Activated CD4-positive, CD25-positive, alpha-beta regulatory T cell treated with anti-CD3 and anti-CD28 coated beads, Interleukin-2, amount 50 U/mL, for 72 hours (primary cell): ENCODE data around the gene PRKAB2.
"Not testable (repeated sequence)": the region's sequence is repeated elsewhere in the genome, so short reads cannot be mapped to it uniquely, and the experiment has no call there.

Experiments
- DNase-seq: peaks from one replicate; pipeline ENCODE4 v3.0.0; 2021

The PRKAB2 gene

DNA sequence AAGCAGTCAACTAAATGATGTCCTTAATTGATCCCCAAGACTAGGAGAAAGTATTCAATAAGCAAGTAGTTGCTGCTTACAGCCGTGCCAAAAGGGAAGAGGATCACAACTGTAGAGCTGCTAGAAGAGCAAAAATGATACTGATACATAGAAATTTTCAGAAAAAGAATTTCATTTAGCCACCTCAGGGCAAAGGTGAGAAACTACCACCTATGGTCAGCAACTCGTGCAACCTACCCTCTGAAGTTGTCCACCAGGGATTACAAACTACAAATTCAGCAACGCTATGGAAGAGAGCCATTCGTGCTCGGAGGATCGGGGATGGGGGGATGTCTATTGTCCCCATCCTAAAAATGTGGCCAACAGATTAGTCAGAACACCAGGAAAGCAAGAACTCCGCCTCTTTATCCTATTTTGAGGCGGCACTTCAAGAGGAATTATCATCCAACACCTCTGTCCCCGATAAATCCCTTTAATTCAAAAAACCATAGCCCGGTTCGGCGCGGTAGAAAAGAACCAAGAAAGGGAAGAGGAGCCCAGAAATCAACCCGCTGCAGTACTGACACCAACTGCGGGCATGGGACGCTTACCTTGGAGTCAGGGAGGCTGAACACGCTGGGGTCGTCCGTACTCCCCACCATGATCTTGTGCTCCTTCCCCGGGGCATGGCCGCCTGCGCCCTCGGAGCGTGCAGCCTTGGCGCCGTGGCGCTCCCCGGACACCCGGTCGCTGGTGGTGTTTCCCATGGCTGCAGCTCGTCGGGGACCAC is 687 bp downstream of the PRKAB2 start:
- no peak for DNase-seq

DNA sequence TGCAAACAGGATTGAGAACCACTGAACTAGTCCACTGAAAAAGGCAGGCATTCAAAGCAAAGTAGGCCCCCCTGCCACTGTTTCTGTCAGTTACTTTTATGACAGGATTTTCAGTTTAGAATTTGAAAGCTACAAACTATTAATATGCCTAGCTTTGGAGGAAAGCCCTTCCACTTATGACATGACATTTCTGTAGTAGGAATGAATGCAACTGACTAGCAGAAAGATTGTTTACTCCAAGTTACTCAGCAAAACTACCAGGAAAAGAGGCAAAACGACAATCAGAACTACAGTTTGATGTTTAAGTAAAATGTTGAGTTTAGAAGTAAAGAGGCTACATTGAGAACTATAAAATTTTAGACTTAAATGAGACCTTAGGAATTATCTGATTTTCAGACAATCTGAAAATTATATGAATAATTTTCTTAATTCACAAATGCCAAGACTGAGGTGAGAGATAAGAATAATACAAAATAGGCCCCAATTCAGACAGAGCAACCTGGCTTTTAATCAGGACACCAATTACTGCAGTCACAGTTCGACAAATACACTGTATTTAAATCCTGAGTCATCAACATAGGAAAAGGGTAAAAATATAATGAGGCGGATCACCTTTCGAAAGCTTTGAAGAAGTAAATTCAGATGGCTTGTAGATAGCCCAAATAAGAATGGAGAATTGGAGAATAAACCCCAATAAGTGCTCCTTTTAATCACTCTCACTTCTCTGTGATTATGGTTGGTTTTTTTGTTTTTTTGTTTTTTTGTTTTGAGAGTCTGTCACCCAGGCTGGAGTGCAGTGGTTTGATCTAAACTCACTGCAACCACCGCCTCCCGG is 2.2 kb downstream of the PRKAB2 start:
- DNase-seq = no peak

DNA sequence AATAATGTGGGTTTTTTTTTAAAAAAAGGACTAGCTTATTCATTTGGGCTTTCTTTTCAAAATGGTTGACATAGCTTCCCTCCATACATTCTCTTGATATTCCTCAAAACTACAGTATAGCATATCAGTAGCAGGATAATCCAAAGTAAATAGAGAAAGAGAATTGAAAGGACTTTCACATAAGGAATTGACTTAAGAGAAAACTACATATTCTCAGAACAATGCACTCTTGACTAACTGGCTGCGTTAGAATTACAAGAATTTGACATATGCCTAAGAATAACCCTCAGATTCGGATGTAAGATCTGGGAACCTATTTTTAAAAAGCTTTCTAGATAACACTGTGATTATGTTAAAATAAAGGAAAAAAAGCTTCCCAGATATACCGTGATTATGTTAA is 3.1 kb downstream of the PRKAB2 start:
- DNase-seq = no peak

DNA sequence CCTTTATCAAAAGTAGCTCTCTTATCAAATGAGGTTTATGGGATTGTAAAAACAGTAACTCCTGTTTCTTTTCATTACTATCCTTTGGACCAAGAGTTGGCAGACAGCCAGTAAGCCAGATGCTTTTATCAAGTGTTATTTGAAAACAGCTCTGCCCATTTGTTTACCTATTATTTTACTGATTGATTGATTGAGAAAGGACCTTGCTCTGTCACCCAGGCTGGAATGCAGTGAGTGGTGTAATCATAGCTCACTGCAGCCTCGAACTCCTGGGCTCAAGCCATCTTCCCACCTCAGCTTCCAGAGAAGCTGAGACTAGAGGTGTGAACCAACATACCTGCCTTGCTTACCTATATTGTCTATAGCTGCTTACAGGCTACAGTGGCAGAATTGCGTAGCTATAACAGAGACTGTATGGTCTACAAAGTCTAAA is 3.6 kb downstream of the PRKAB2 start:
- no peak for DNase-seq

DNA sequence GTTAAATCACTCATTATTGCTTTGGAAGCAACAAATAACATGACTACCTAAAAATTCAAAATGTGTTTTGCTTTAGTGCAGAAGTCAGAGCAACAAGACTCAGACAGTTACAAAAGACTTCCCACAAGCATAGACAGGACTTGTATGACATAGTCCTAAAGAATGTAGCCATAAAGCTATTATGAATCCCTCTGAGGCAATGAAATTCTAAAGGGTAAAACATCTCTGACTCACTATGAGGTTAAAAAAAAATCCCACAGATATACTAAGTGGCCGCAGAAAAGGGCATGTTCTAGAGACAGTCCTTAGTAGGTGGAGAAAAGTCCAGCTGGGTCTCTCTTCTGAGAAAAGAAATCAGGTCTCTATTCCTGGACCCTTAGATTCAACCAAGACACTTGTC is 4.9 kb downstream of the PRKAB2 start:
- DNase-seq = no peak

DNA sequence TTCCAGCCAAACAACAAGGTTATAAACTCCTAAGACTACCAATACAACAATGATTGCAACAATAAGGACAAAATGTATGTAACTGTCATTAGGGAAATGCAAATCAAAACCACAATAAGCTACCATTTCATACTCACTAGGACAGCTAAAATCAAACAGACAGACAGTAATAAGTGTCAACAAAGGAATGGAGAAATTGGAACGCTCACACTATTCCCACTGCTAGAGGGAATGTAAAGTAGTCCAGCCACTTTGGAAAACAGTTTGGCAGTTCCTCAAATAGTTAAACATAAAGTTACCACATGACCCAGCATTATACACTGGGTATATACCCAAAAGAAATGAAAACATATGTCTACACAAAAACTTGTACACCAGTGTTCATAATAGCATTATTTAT is 9.3 kb downstream of the PRKAB2 start:
- DNase-seq = no peak

DNA sequence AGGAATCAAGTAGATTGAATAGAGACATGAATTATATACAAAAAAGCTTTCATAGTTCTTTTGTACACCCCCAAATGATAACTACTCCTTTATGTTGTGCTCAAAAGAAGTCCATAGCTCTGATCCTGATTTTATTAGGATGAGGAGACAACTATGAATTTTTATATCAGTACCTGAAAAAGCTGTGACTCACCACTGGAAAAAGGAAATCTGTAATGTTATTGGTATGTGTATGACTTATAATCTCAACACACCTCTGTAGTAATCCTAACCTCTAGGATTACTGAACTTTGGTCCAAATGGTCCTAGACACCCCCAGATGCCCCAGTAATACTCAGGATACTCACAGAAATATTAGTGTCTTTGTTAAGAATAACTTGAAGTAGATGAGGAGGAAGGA is 10.2 kb downstream of the PRKAB2 start:
- DNase-seq = no peak

DNA sequence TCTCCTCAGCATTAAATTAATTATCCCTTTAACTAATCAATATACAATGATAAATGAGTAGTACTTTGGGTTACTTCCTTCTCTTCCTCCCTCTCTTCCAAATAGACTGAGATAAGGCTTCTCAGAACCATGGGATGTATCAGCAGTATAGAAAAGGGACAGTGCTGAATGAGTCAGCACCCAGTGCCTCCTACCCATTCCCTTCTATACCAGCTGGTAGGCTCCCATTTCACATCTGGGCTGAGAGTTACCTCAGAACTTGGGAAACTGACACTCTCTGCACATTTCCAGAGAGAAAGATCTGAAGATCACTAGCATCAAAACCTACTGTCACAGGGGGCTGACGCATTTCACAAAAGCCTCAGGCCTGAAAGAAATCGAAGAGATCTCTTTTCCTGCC is 15.2 kb downstream of the PRKAB2 start:
- not testable (repeated sequence) for DNase-seq

DNA sequence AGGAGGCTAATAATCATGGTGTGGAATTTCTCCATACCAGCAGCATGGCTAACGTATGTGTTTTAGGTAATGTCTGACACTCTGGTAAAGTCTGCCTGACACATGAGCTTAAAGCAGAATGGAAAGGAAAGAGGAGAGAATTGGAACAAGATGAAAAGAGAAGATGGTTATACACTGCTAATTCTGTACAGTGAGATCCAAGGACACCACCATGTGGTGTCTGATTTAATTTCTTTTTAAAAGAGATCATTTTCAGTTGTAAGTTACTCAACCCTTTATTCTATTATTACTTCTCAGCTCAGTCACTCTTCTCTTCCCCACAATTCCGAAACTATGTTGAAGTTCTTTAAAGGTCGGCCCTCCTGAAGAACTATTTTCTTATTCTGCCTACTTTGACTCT is 15.6 kb downstream of the PRKAB2 start:
- no peak for DNase-seq

DNA sequence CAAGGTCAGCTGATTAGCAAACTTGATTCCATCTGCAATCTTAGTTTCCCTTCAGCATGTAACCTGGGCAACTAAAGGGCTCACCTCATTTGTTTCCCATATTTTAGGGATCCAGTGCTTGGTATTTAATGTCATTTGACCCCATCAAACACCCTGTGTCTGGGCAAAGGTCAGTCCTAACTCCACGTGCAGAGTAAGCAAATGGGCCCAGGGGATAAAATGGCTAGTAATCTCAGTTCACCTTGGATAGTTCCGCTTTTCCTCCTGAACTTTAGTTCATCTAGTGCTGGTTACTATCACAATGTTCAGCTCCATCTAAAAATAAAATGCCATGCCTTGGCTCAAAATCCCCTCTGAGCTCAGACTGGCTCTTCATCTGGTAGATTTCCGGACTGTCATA is 19.5 kb downstream of the PRKAB2 start:
- no peak for DNase-seq

DNA sequence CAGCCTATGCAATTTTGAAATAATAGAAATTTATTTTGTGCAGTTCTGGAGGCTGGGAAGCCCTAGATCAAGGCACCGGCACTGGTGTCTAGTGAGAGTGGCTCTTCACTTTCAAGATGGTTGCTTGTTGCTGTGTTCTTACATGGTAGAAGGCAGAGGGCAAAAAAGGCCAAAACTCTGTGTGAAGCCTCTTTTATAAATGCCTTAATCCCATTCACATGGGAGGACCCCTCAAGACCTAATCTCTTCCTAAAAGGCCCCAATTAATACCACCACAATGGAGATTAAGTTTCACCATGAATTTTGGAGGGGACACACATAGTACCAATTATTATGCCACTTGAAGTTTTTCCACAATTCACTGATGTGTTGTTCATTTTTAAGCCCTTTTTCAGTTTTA is 21.0 kb downstream of the PRKAB2 start:
- DNase-seq = no peak

DNA sequence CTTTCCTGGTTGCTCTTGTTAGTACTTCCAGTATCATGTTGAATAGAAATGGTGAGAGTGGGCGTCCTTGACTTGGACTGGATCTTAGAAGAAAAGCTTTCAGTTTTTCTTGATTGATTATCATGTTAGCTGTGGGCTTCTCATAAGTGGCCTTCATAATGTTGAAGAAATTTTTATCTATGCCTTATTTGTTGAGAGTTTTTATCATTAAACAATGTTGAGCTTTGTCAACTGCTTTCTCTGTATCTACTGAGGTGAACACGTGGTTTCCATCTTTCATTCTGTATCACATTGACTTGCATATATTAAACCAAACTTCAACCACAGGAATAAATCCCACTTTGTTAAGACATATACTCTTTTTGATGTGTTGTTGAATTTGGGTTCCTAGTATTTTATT is 29.4 kb downstream of the PRKAB2 start:
- DNase-seq = no peak

DNA sequence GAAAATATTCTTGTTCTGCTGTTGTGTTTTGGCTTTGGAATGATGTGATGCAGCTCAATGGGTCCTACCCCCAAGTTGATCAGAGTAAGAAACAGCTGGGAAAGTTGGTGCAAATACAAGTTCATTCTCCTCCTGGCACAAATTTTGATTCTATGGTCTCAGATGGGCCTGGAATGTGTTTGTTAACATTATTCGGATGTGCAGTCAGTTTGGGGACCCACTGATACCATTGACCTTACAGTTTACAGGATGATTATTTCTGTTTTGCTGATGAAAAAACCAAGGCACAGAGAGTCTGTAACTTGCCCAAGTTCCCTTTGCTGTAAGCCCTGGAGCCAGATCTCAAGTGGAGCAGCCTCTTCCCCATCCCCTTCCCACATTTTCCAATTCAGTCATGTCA is 41.5 kb downstream of the PRKAB2 start:
- DNase-seq = not testable (repeated sequence)

DNA sequence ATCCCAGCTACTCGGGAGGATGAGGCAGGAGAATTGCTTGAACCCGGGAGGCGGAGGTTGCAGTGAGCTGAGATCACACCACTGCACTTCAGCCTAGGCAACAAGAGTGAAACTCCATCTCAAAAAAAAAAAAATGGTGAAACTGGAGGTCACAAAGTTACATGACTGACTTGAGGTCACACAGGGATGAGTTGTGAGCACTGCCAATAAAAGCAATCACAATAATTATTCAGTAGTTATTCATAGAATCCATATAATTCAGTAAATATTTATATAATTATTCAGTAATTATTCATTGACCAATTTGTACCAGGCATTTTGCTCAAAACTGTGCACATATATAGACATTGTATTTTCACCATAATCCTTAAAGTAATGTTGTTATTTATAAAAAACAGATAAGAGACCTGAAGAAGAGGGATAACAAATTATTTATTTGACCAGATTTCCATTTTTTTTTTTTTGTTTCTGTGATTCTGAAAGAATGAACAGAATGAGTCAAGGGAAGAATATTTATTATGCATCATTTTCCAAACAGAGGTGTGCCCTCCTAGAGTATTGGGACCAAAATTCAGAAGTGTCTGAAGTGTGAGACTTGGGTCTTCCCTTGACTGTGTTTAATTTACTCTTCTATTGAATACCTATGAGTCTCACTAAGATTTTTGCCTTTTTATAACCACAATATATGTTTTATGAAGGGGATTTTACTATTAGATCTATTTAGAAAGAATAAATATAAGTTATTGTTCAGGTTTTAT is 43.0 kb downstream of the PRKAB2 start:
- DNase-seq = no peak

DNA sequence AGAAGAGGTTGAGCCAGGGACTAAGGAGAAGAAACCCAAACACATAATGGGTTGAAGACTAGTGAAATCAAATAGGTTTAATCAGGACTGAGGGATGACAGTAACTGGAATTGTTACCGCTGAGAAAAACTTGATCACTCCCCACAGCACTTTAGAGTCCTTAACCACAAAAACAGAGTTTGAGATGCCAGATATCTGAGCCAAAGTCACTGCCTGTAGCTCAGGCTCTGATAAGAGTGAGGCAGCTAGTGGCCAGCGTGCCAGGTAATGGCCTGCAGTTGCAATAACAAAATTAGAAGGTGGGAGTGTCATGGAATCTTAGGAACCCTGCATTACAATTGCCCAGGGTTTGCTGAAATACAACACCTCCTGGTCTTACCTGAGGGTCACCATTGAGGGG is 48.0 kb downstream of the PRKAB2 start:
- no peak for DNase-seq

DNA sequence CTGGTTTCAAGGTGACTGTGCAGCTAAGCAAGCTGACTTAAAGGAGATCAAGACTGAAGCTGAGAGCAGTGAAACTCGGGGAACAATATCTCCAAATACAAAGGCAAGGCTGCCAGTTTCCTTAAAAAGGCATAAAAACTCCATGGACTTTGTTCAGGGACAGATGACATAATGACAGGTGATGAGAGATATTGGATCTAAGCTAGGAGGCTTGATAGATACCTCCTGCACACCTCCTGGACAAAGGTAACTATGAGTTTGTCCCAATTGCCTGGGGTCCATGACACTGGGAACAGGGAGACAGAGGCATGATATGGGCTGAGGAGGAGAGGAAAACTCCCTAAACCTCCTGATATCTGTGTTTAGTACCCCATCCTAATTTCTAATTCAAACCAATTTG is 55.2 kb downstream of the PRKAB2 start:
- DNase-seq = no peak

DNA sequence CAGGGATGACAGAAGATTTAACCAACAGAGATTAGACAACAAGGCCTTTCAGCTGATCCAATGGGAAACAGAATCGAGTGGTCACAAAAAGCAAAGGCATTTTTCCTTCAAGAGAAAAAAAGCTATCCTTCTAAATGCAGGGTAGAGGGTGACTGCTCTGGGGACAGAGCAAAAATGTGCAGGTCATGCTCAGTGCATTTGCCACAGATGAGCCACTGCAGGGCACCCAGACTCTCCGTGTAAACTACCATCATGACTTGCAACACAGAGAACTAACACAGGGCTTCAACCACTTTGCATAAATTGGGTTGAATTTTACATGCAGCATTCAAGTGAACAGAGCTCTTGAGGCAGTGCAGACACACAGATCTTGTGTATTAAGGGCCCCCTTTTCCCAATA is 56.8 kb downstream of the PRKAB2 start:
- DNase-seq = no peak

DNA sequence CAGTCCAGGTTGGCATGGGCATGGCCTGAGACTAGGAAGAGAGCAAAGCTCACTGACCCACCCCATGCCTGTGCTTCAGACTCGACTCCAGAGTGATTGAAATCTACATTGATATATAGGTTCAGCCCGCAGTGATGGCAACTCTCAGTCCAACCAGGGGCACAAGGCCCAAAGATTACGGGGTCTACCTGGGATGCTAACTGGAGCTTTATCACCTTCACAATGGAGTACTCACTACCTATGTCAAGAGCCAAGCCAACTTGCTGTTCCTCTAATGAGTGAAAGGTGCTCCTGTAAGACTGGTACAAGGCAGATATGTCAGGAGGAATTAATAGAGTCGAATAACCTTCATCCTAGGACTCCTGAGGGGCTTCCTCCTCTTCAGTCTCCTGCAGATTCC is 57.2 kb downstream of the PRKAB2 start:
- DNase-seq = not testable (repeated sequence)

DNA sequence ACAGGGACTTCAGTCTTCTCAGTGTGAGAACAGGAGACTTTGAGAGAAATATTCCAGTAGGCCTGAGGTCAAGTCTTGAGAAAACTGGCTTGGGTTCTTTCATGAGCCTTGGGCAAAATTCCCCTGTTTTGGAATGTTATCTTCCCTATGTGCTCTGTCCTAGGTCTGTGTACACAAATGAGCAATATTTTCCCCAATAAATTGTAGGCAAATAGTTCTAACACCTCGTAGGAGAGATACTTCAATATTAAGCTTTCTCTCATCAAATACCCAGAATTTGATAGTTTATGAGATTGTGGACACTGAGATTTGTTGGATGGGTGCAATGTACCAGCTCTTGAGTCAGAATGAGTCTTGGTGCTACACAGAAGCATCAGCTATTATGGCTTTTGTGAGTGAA is 57.9 kb downstream of the PRKAB2 start:
- not testable (repeated sequence) for DNase-seq

DNA sequence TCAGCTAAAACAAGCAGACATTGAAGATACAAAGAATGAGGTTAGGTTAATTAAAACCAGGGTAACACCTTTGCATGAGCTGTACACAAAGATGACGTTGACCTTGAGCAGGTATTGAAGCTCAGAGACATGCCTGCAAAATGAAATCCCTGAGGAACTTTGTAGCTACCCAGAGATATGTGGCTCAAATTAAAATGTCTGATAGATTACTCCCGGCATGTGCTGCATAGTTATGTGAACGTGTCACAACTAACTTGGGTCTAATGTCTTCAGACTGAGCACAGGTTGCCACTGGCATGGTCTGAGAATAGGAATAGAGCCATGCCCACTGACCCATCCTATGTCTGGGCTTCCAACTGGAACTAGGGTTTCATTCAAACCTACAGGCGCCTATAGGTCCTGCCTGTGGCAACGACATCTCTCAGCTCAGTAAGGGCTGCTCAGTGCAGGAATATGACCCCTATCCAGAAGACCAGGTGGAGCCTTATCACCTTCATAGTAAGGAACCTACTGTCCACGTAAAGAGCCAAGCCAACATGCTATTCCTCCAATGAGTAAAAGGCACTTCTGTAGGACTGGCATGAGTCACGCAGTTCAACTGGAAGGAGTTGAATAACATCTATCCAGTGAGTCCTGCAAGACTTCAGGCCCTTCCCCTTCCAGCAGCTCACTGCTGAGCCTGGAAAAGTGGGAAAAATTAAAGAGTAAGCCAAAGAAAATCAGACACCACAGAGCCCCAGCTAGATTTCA is 60.7 kb downstream of the PRKAB2 start:
- DNase-seq = no peak

DNA sequence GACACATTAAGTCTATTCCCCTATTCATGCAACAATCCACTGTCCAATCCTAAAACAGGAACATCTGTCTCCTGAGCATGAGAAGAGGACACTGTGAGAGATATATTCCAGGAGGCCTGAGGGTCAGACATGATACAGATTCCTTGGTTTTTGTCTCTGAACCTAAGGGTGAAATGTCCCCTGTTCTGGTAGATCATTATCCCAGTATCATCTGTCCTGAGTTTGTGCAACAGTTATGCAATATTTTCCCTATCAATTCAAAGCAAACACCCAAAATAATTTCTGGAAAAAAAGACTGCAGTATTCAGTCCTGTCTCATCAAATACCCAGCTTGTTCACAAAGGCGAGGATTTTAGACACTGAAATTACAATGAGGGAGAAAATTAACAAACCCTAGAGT is 61.4 kb downstream of the PRKAB2 start:
- DNase-seq = no peak

DNA sequence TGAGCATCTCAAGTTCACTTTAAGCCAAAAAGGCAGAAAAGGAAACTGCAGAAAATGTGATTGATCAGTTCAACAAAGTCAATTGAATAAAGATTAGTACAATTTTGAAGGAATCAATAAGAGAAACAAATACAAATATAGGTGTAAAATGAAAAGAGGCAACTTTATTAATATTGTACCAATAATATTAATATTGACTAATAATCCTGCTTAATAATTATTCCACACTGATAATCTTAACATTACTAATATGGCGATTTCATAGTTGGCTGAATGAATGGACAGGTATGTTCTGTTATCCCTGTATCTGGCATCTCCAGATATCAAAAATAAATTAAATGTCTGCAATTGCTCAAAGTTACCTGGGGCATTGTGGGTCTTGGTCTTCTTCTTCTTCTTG is 61.8 kb downstream of the PRKAB2 start:
- no peak for DNase-seq

DNA sequence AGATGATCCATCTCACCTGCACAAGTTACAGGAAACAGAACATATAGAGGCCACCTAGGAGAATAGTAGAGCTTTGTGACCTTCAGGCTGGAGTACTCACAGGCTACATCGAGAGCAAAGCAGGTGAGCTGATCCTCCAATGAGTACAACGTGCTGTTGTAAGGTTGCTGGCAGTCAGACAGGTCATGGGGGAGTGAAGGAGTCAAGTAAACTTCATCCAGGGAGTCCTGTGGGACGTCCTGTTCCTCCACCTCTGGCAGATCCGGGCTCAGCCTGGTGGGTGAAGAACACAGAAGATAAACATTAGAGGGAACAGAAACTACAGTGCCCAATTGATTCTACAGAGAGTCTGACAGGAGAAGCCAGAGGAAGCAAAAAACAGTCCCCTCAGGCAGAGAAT is 62.5 kb downstream of the PRKAB2 start:
- no peak for DNase-seq
